Right lobe of liver (tissue), 6 donors: ENCODE measurements around the gene INO80B. TPM values are rescaled to one million over a fixed set of nuclear protein-coding genes. Genes with fewer than 3 reads are reported as not detected.
"Not testable (repeated sequence)": the region's sequence is repeated elsewhere in the genome, so short reads cannot be mapped to it uniquely, and the experiment has no call there.

Experiments
- ATAC-seq, 4 donors: fragments of 200-7000 bp; cut with Tn5 transposase; one replicate each; pipeline ENCODE4 v1.9.1; 2020; ENCODE audit warnings: mild to moderate bottlenecking in 4 of 4, moderate library complexity in 4 of 4
- DNase-seq, 3 donors: peaks; one replicate each; pipeline ENCODE4 v3.0.0-alpha.2; 2020
- H3K27ac ChIP-seq, 3 donors: fragments of 200-600 bp; one replicate each; pipeline ENCODE4 v1.8.0; 2022
- H3K27me3 ChIP-seq, 2 donors: fragments of 200-600 bp; one replicate each; pipeline ENCODE4 v1.8.0; 2022
- H3K36me3 ChIP-seq, 4 donors: fragments of 200-600 bp; sonication (generic) in 1 of 4; one replicate each; pipeline versions ENCODE4 v1.5.1 to v1.8.0; 2017 to 2022; ENCODE audit warnings: control low read depth in 1 of 4
- H3K4me1 ChIP-seq, 4 donors: fragments of 200-600 bp; sonication (generic) in 1 of 4; one replicate each; pipeline versions ENCODE4 v1.5.1 to v1.8.0; 2017 to 2022; ENCODE audit warnings: control low read depth in 1 of 4
- H3K4me3 ChIP-seq, 3 donors: fragments of 200-600 bp; one replicate each; pipeline ENCODE4 v1.8.0; 2022
- H3K9me3 ChIP-seq, 4 donors: fragments of 200-600 bp; sonication (generic) in 1 of 4; one replicate each; pipeline versions ENCODE4 v1.5.1 to v1.8.0; 2017 to 2022; ENCODE audit warnings: control low read depth in 1 of 4
- CTCF ChIP-seq, 4 donors: fragments of 200-600 bp in 3 of 4; fragments of 450-650 bp in 1 of 4; IDR thresholded peaks; one replicate each; pipeline versions ENCODE4 v1.5.1 to v1.8.0; 2016 to 2022; ENCODE audit warnings: antibody characterized with exemption in 4 of 4, mild to moderate bottlenecking in 2 of 4
- POLR2A ChIP-seq: fragments of 450-650 bp; IDR thresholded peaks from one replicate; pipeline ENCODE4 v1.6.1; 2017; ENCODE audit warnings: antibody characterized with exemption, mild to moderate bottlenecking
- WGBS: methylation state at CpG from one replicate; pipeline ENCODE4 v1.1.6; 2018; ENCODE audit warnings: low coverage, low lambda C conversion rate; ENCODE audit not compliant: insufficient coverage; ENCODE audit errors: missing lambda C conversion rate; 5-methylcytosine and 5-hydroxymethylcytosine counted together
- intact Hi-C, 2 donors: fragments of 100-400 bp; cut with DNase I; formaldehyde crosslinking; loops; one replicate each; pipeline versions ENCODE4 v1.11.2 to v1.14.1; 2022
- total RNA-seq, 6 experiments: library from RNA; depleted of rRNA in 2 of 6; stranded (reverse); fragments of >200 nt in 2 of 6; fragmentation: NEBNext Ultra II Directional in 3 of 6; extraction: Animal tissue kit (Norgen Biotek cat#: 25700) in 3 of 6; gene quantifications; one replicate each; pipeline versions ENCODE4 v1.1.0 to v1.2.4, GENCODE V29; 2016 to 2023
- donor health status: DM: no; HTN: yes; CAD: no.
- donor health status: DM: no; HTN: no; CAD: no.
- donor health status: DM: no; HTN: no; CAD: no.
- donor health status: DM: no; HTN: yes; CAD: no.
- donor health status: DM: no; HTN: yes; CAD: no.

INO80B gene
- total RNA-seq, 6 experiments from 2014 or later = 3.4 to 20.3 (median 18.8) TPM

GRCh38 chr2:74461187-74462053 lies 6.5 kb downstream of the INO80B start:
- Histone ChIP-seq H3K4me3 (no peak overlapping the region), H3K36me3 (peaks cover 0 to 11% (median 0%) of the 10 kb centered on the region in 4 donors), H3K9me3 (no peaks in the 10 kb centered on the region), H3K4me1 (peaks cover 0 to 25% (median 4%) of the 10 kb centered on the region in 4 donors), H3K27ac (no peak overlapping the region), H3K27me3 (no peaks in the 10 kb centered on the region)
- TF ChIP-seq CTCF (IDR thresholded peaks at IDR 0.05) = peak in 1 of 4 donors; percentile 13
- TF ChIP-seq POLR2A = no peak
- 100% methylated on average over 7 of the region's 27 CpGs for WGBS
- DNase-seq (no peak), ATAC-seq (no peak)
- intact Hi-C loops = no loop called here

- Histone ChIP-seq H3K4me3 (no peak overlapping the region), H3K9me3 (no peaks in the 10 kb centered on the region), H3K4me1 (peaks cover 0 to 19% (median 0%) of the 10 kb centered on the region in 4 donors), H3K36me3 (peaks cover 0 to 11% (median 0%) of the 10 kb centered on the region in 4 donors), H3K27me3 (no peaks in the 10 kb centered on the region), H3K27ac (no peak overlapping the region)
- intact Hi-C loops = no loop called here
- TF ChIP-seq POLR2A (no peak), CTCF (IDR thresholded peaks at IDR 0.05) (no peak)
- ATAC-seq (no peak), DNase-seq (no peak)
- 100% methylated on average over 2 of the region's 20 CpGs for WGBS
These were observed 7.3 kb downstream of the INO80B start for GRCh38 chr2:74462054-74462785.

GRCh38 chr2:74462786-74463105 lies 7.9 kb downstream of the INO80B start:
- Histone ChIP-seq H3K36me3 (peaks cover 0 to 11% (median 0%) of the 10 kb centered on the region in 4 donors), H3K27me3 (no peaks in the 10 kb centered on the region), H3K4me3 (no peak overlapping the region), H3K27ac (no peak overlapping the region), H3K9me3 (no peaks in the 10 kb centered on the region), H3K4me1 (peaks cover 0 to 19% (median 0%) of the 10 kb centered on the region in 4 donors)
- intact Hi-C loops = no loop called here
- 93% methylated on average over 4 of the region's 4 CpGs for WGBS
- no peak for ATAC-seq
- no peak for DNase-seq
- TF ChIP-seq CTCF (IDR thresholded peaks at IDR 0.05) (no peak), POLR2A (no peak)

- H3K27me3 ChIP-seq = no peaks in the 10 kb centered on the region
- intact Hi-C loops = no loop called here
- peak in 2 of 4 donors; percentile 0 to 2 for ATAC-seq
These were observed 9.5 kb downstream of the INO80B start for GRCh38 chr2:74464406-74464805.

GRCh38 chr2:74470742-74471141 lies 15.9 kb downstream of the INO80B start:
- ATAC-seq, intact Hi-C loops, DNase-seq: not testable (repeated sequence)

More at GRCh38 chr2:74464406-74464805, 9.5 kb downstream of the INO80B start:
- 0% methylated on average over 1 of the region's 13 CpGs for WGBS
- no peaks in the 10 kb centered on the region for H3K9me3 ChIP-seq
- peak overlapping the region; percentile 72 to 80 (median 76) for H3K27ac ChIP-seq
- peak overlapping the region; percentile 99 for H3K4me3 ChIP-seq
- DNase-seq = no peak
- TF ChIP-seq CTCF (IDR thresholded peaks at IDR 0.05) = no peak
- no peak for TF ChIP-seq POLR2A
- H3K36me3 ChIP-seq = peaks cover 0 to 11% (median 0%) of the 10 kb centered on the region in 4 donors
- peaks cover 0 to 13% (median 0%) of the 10 kb centered on the region in 4 donors for H3K4me1 ChIP-seq

More at GRCh38 chr2:74470742-74471141, 15.9 kb downstream of the INO80B start:
- H3K27ac ChIP-seq, H3K27me3 ChIP-seq, H3K4me3 ChIP-seq, H3K9me3 ChIP-seq: not testable (repeated sequence)
- WGBS = 92% methylated on average over 4 of the region's 12 CpGs
- Histone ChIP-seq H3K4me1 (peaks cover 0 to 21% (median 5%) of the 10 kb centered on the region in 4 donors), H3K36me3 (peaks cover 0 to 16% (median 5%) of the 10 kb centered on the region in 4 donors)
